HFF-Myc (cell line): ENCODE results near the gene MAX.

Source experiments
- DNase-seq: peaks from one replicate; pipeline ENCODE4 v3.0.0-alpha.2; 2011; ENCODE audit warnings: low read depth; ENCODE audit errors: extremely low read depth
- H3K4me3 ChIP-seq: replicated peaks from 2 replicates; pipeline ENCODE4 v1.5.1; 2011; ENCODE audit warnings: low read depth, mild to moderate bottlenecking, control low read depth, low read length
- CTCF ChIP-seq: IDR thresholded peaks from 2 replicates; pipeline ENCODE4 v1.5.1; 2012; ENCODE audit warnings: mild to moderate bottlenecking, low read depth, low read length, control low read depth; ENCODE audit errors: missing control alignments

The MAX gene

GRCh38 chr14:65117769-65118745 is 15.7 kb upstream of the MAX start:
- DNase-seq = no peak
- TF ChIP-seq CTCF = no peak
- no peak overlapping the region for H3K4me3 ChIP-seq

GRCh38 chr14:65115615-65116014 is 13.3 kb upstream of the MAX start:
- no peak for TF ChIP-seq CTCF
- no peak overlapping the region for H3K4me3 ChIP-seq
- DNase-seq = no peak

- TF ChIP-seq CTCF = no peak
- no peak overlapping the region for H3K4me3 ChIP-seq
- no peak for DNase-seq
Measured at GRCh38 chr14:65110525-65110924, 8.2 kb upstream of the MAX start.

GRCh38 chr14:65109357-65109756 is 7.0 kb upstream of the MAX start:
- no peak overlapping the region for H3K4me3 ChIP-seq
- DNase-seq = no peak
- no peak for TF ChIP-seq CTCF

GRCh38 chr14:65107200-65107599 is 4.9 kb upstream of the MAX start:
- TF ChIP-seq CTCF = no peak
- H3K4me3 ChIP-seq = no peak overlapping the region
- no peak for DNase-seq

GRCh38 chr14:65106736-65107135 is 4.4 kb upstream of the MAX start:
- DNase-seq = no peak
- TF ChIP-seq CTCF = no peak
- no peak overlapping the region for H3K4me3 ChIP-seq
